OCI-LY1 (cell line): ENCODE data around the gene SLC9A6.

Experiments
- H2AFZ ChIP-seq: fragments of 200-600 bp; sonication (generic), shearing (Covaris generic); 2 replicates; pipeline ENCODE4 v1.6.0; 2014; ENCODE audit warnings: antibody characterized with exemption, mild to moderate bottlenecking, low read length
- H3F3A ChIP-seq: fragments of 200-600 bp; sonication (generic), shearing (Covaris generic); 2 replicates; pipeline ENCODE4 v1.6.0; 2014; ENCODE audit warnings: mild to moderate bottlenecking, antibody characterized with exemption, low read length, moderate library complexity; ENCODE audit not compliant: insufficient read depth
- H3K27ac ChIP-seq: fragments of 200-600 bp; sonication (generic); 2 replicates; pipeline ENCODE4 v1.5.1; 2014; ENCODE audit warnings: low read length, mixed run types, mild to moderate bottlenecking, low read depth; ENCODE audit not compliant: poor library complexity, severe bottlenecking
- H3K27me3 ChIP-seq: fragments of 200-600 bp; sonication (generic); 2 replicates; pipeline ENCODE4 v1.6.0; 2014; ENCODE audit warnings: antibody characterized with exemption, mild to moderate bottlenecking, low read length, moderate library complexity; ENCODE audit not compliant: insufficient read depth
- H3K36me3 ChIP-seq: fragments of 200-600 bp; sonication (generic); 2 replicates; pipeline ENCODE4 v1.6.1; 2014; ENCODE audit warnings: mild to moderate bottlenecking, antibody characterized with exemption, low read length, moderate library complexity, mixed read lengths; ENCODE audit not compliant: insufficient read depth
- H3K4me1 ChIP-seq: fragments of 200-600 bp; sonication (generic); 2 replicates; pipeline ENCODE4 v1.5.1; 2014; ENCODE audit warnings: mild to moderate bottlenecking, low read length, moderate library complexity; ENCODE audit not compliant: insufficient read depth, severe bottlenecking
- H3K4me2 ChIP-seq: fragments of 200-600 bp; sonication (generic), shearing (Covaris generic); 2 replicates; pipeline ENCODE4 v1.6.1; 2014; ENCODE audit warnings: low read length
- H3K4me3 ChIP-seq: fragments of 200-600 bp; sonication (generic); 2 replicates; pipeline ENCODE4 v1.5.1; 2014; ENCODE audit warnings: low read length, low read depth, mild to moderate bottlenecking, mixed read lengths; ENCODE audit not compliant: poor library complexity, severe bottlenecking
- H3K79me2 ChIP-seq: fragments of 200-600 bp; shearing (Covaris generic); 2 replicates; pipeline ENCODE4 v1.6.1; 2016; ENCODE audit warnings: mixed run types, low read length, mixed read lengths; ENCODE audit not compliant: insufficient read depth
- H3K9ac ChIP-seq: fragments of 200-600 bp; sonication (generic), shearing (Covaris generic); 2 replicates; pipeline ENCODE4 v1.6.1; 2014; ENCODE audit warnings: mild to moderate bottlenecking, low read length, mixed read lengths
- H3K9me2 ChIP-seq: fragments of 200-600 bp; sonication (generic), shearing (Covaris generic); 2 replicates; pipeline ENCODE4 v1.6.1; 2014; ENCODE audit warnings: low read depth, mild to moderate bottlenecking, low read length, mixed read lengths
- H3K9me3 ChIP-seq: fragments of 200-600 bp; shearing (Covaris generic); 2 replicates; pipeline ENCODE4 v1.6.1; 2014; ENCODE audit warnings: low read length, mixed read lengths
- H4K20me1 ChIP-seq: fragments of 200-600 bp; sonication (generic), shearing (Covaris generic); 2 replicates; pipeline ENCODE4 v1.6.0; 2016; ENCODE audit warnings: mild to moderate bottlenecking, low read length; ENCODE audit not compliant: insufficient read depth
- CTCF ChIP-seq: fragments of 200-600 bp; sonication (generic), shearing (Covaris generic); IDR thresholded peaks from 2 replicates; pipeline ENCODE4 v1.5.1; 2017; ENCODE audit warnings: mild to moderate bottlenecking, antibody characterized with exemption, low read length, moderate library complexity, mixed read lengths
- EZH2 ChIP-seq: fragments of 200-600 bp; sonication (generic), shearing (Covaris generic); IDR thresholded peaks from 2 replicates; pipeline ENCODE4 v1.8.0; 2017; ENCODE audit warnings: borderline replicate concordance, mixed run types, mild to moderate bottlenecking, antibody characterized with exemption, low read length, moderate library complexity, mixed read lengths

The SLC9A6 gene

GRCh38 chrX:136041254-136041812 is 56.1 kb downstream of the SLC9A6 start:
- no peaks in the 10 kb centered on the region for H3K27me3 ChIP-seq
- no peaks in the 10 kb centered on the region for H3F3A ChIP-seq
- no peak overlapping the region for H3K9ac ChIP-seq
- TF ChIP-seq CTCF: no peak
- H3K9me3 ChIP-seq: no peaks in the 10 kb centered on the region
- no peak overlapping the region for H2AFZ ChIP-seq
- H3K4me1 ChIP-seq: no peaks in the 10 kb centered on the region
- no peak overlapping the region for H3K4me3 ChIP-seq
- no peaks in the 10 kb centered on the region for H3K36me3 ChIP-seq
- H3K9me2 ChIP-seq: no peaks in the 10 kb centered on the region
- no peak overlapping the region for H3K27ac ChIP-seq
- H4K20me1 ChIP-seq: no peaks in the 10 kb centered on the region
- no peak overlapping the region for H3K4me2 ChIP-seq
- H3K79me2 ChIP-seq: no peaks in the 10 kb centered on the region

- H3K27ac ChIP-seq: no peak overlapping the region
- H3K36me3 ChIP-seq: no peaks in the 10 kb centered on the region
- H3K27me3 ChIP-seq: no peaks in the 10 kb centered on the region
- TF ChIP-seq CTCF (no peak), EZH2 (no peak)
- no peaks in the 10 kb centered on the region for H3K9me3 ChIP-seq
- H3K79me2 ChIP-seq: no peaks in the 10 kb centered on the region
- H3K4me3 ChIP-seq: no peak overlapping the region
- H4K20me1 ChIP-seq: no peaks in the 10 kb centered on the region
- H3F3A ChIP-seq: no peaks in the 10 kb centered on the region
- no peak overlapping the region for H3K9ac ChIP-seq
- no peaks in the 10 kb centered on the region for H3K4me1 ChIP-seq
- no peaks in the 10 kb centered on the region for H3K9me2 ChIP-seq
- no peak overlapping the region for H3K4me2 ChIP-seq
- no peak overlapping the region for H2AFZ ChIP-seq
Observed at GRCh38 chrX:136045008-136045407, 59.8 kb downstream of the SLC9A6 start.

GRCh38 chrX:136046295-136047015 is 61.2 kb downstream of the SLC9A6 start:
- no peak overlapping the region for H3K4me2 ChIP-seq
- H3K9me2 ChIP-seq: no peaks in the 10 kb centered on the region
- no peak overlapping the region for H3K4me3 ChIP-seq
- H3K36me3 ChIP-seq: no peaks in the 10 kb centered on the region
- no peak overlapping the region for H3K9ac ChIP-seq
- no peaks in the 10 kb centered on the region for H3F3A ChIP-seq
- TF ChIP-seq EZH2: no peak
- no peak for TF ChIP-seq CTCF
- no peak overlapping the region for H2AFZ ChIP-seq
- no peak overlapping the region for H3K27ac ChIP-seq
- H3K9me3 ChIP-seq: no peaks in the 10 kb centered on the region
- no peaks in the 10 kb centered on the region for H3K79me2 ChIP-seq
- H3K27me3 ChIP-seq: no peaks in the 10 kb centered on the region
- no peaks in the 10 kb centered on the region for H3K4me1 ChIP-seq
- H4K20me1 ChIP-seq: no peaks in the 10 kb centered on the region
